Neural cell (in vitro differentiated cells): ENCODE measurements around the gene GRHL1. TPM values are rescaled to one million over a fixed set of nuclear protein-coding genes. Genes with fewer than 3 reads are reported as not detected.

ENCODE experiments used
- H2AFZ ChIP-seq: fragments of 200-600, 300-800 bp; sonication (generic), shearing (Covaris generic); 2 replicates; pipeline ENCODE4 v1.6.0; 2014; ENCODE audit warnings: low read depth, mild to moderate bottlenecking, antibody characterized with exemption, low read length, moderate library complexity
- H3F3A ChIP-seq: fragments of 200-600 bp; shearing (Covaris generic); 2 replicates; pipeline ENCODE4 v1.6.1; 2016; ENCODE audit warnings: mild to moderate bottlenecking, moderate library complexity, mixed read lengths, antibody characterized with exemption, low read length; ENCODE audit not compliant: insufficient read depth, poor library complexity, severe bottlenecking
- H3K27ac ChIP-seq: fragments of 200-600, 300-800 bp; sonication (generic), shearing (Covaris generic); 2 replicates; pipeline ENCODE4 v1.5.1; 2014; ENCODE audit warnings: mild to moderate bottlenecking, low read length, moderate library complexity
- H3K27me3 ChIP-seq: fragments of 300-800, 200-600 bp; sonication (generic), shearing (Covaris generic); 2 replicates; pipeline ENCODE4 v1.6.0; 2014; ENCODE audit warnings: mild to moderate bottlenecking, low read depth, low read length, moderate library complexity; ENCODE audit not compliant: insufficient read depth
- H3K36me3 ChIP-seq: fragments of 300-800, 200-600 bp; sonication (generic), shearing (Covaris generic); 2 replicates; pipeline ENCODE4 v1.5.1; 2014; ENCODE audit warnings: mild to moderate bottlenecking, antibody characterized with exemption, low read length, moderate library complexity; ENCODE audit not compliant: insufficient read depth
- H3K4me2 ChIP-seq: fragments of 300-800, 200-600 bp; sonication (generic), shearing (Covaris generic); 2 replicates; pipeline ENCODE4 v1.6.0; 2014; ENCODE audit warnings: mild to moderate bottlenecking, low read length
- H3K4me3 ChIP-seq: fragments of 300-800, 200-600 bp; sonication (generic), shearing (Covaris generic); 2 replicates; pipeline ENCODE4 v1.5.1; 2014; ENCODE audit warnings: mild to moderate bottlenecking, low read length, moderate library complexity
- H3K79me2 ChIP-seq: fragments of 200-600 bp; shearing (Covaris generic); replicated peaks from 2 replicates; pipeline ENCODE4 v1.6.0; 2014; ENCODE audit warnings: mild to moderate bottlenecking, low read length, moderate library complexity; ENCODE audit not compliant: insufficient read depth
- H3K9ac ChIP-seq: fragments of 300-800, 200-600 bp; sonication (generic), shearing (Covaris generic); 2 replicates; pipeline ENCODE4 v1.6.1; 2016; ENCODE audit warnings: mild to moderate bottlenecking, low read length, mixed read lengths
- H3K9me2 ChIP-seq: fragments of 200-600 bp; shearing (Covaris generic); 2 replicates; pipeline ENCODE4 v1.6.1; 2016; ENCODE audit warnings: mild to moderate bottlenecking, low read length, mixed read lengths; ENCODE audit not compliant: insufficient read depth
- H3K9me3 ChIP-seq: fragments of 200-600, 300-800 bp; sonication (generic), shearing (Covaris generic); 2 replicates; pipeline ENCODE4 v1.6.1; 2016; ENCODE audit warnings: mild to moderate bottlenecking, mixed run types, low read length, moderate library complexity, mixed read lengths
- H4K20me1 ChIP-seq: fragments of 200-600 bp; shearing (Covaris generic); 2 replicates; pipeline ENCODE4 v1.6.1; 2016; ENCODE audit warnings: mild to moderate bottlenecking, mixed run types; ENCODE audit not compliant: insufficient read depth
- CTCF ChIP-seq: fragments of 450-650 bp; IDR thresholded peaks from 2 replicates; pipeline ENCODE4 v1.5.1; 2014; ENCODE audit warnings: antibody characterized with exemption, mild to moderate bottlenecking, moderate library complexity; ENCODE audit not compliant: poor library complexity, severe bottlenecking
- EP300 ChIP-seq: fragments of 450-650 bp; conservative IDR thresholded peaks from 2 replicates; pipeline ENCODE4 v1.6.1; 2014; ENCODE audit warnings: antibody characterized with exemption, mild to moderate bottlenecking, moderate library complexity; ENCODE audit not compliant: poor library complexity, severe bottlenecking
- EZH2 ChIP-seq: fragments of 200-600, 300-800 bp; shearing (Covaris generic), sonication (generic); IDR thresholded peaks from 2 replicates; pipeline ENCODE4 v1.6.1; 2014; ENCODE audit warnings: antibody characterized with exemption, low read length, borderline replicate concordance, mild to moderate bottlenecking; ENCODE audit not compliant: insufficient read depth, poor library complexity, severe bottlenecking
- MXI1 ChIP-seq: fragments of 450-650 bp; conservative IDR thresholded peaks from 2 replicates; pipeline ENCODE4 v1.6.1; 2014; ENCODE audit warnings: antibody characterized with exemption, mild to moderate bottlenecking; ENCODE audit not compliant: poor library complexity, severe bottlenecking
- POLR2AphosphoS5 ChIP-seq: IDR thresholded peaks from 2 replicates; pipeline ENCODE4 v1.6.1; 2012
- RAD21 ChIP-seq: fragments of 450-650 bp; conservative IDR thresholded peaks from 2 replicates; pipeline ENCODE4 v1.6.1; 2014; ENCODE audit warnings: antibody characterized with exemption, mild to moderate bottlenecking, moderate library complexity
- SMC3 ChIP-seq: fragments of 450-650 bp; conservative IDR thresholded peaks from 2 replicates; pipeline ENCODE4 v1.6.1; 2014; ENCODE audit warnings: antibody characterized with exemption, mild to moderate bottlenecking, moderate library complexity; ENCODE audit not compliant: poor library complexity
- TAF1 ChIP-seq: IDR thresholded peaks from 2 replicates; pipeline ENCODE4 v1.6.1; 2012; ENCODE audit warnings: low read depth
- polyA plus RNA-seq: library from polyadenylated mRNA; depleted of rRNA; stranded (reverse); fragments of >200 nt; gene quantifications from 2 replicates; pipeline ENCODE4 v1.2.3, GENCODE V29; 2014
- TF ChIP-seq, protein P1 (sequence below): IDR thresholded peaks from 2 replicates; pipeline ENCODE4 v1.6.1; 2012; ENCODE audit warnings: borderline replicate concordance

Gene GRHL1
- polyA plus RNA-seq, 1 donor from 2014 or later, result 26.3 TPM

GRCh38 chr2:9980520-9980919 is 29.0 kb downstream of the GRHL1 start:
- no peaks in the 10 kb centered on the region for H3K36me3 ChIP-seq
- no peak overlapping the region for H3K4me3 ChIP-seq
- H2AFZ ChIP-seq, result no peak overlapping the region
- no peaks in the 10 kb centered on the region for H3K27me3 ChIP-seq
- no peak overlapping the region for H3K4me2 ChIP-seq
- H3F3A ChIP-seq, result no peaks in the 10 kb centered on the region
- H3K9me2 ChIP-seq, result no peaks in the 10 kb centered on the region
- H3K27ac ChIP-seq, result no peak overlapping the region
- TF ChIP-seq EZH2, result no peak
- no peaks in the 10 kb centered on the region for H3K9me3 ChIP-seq
- H4K20me1 ChIP-seq, result no peaks in the 10 kb centered on the region
- no peak overlapping the region for H3K9ac ChIP-seq
- no peaks in the 10 kb centered on the region for H3K79me2 ChIP-seq

DNA sequence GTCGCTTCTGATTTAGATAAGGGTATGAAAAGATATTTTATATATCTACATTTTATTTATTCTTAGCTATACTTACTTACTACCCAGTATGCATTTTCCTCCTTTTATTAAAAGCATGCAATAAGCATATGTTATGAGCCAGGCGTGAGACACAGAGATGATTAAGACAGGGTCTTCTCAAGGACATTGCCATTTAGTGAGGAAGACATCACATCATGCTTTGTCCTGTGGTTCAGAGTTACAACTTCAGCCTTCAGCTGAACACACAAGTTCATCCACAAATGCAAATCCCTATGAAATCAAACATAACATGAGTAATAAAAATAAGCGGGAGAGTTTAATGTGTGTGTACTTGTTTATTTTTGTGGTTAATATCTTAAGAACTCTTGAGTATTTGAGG is 30.2 kb downstream of the GRHL1 start:
- Histone ChIP-seq H3K4me2 (no peak overlapping the region), H3K4me3 (no peak overlapping the region), H3K9ac (no peak overlapping the region), H3K36me3 (no peaks in the 10 kb centered on the region), H2AFZ (no peak overlapping the region), H3F3A (no peaks in the 10 kb centered on the region), H3K27ac (no peak overlapping the region), H3K79me2 (no peaks in the 10 kb centered on the region), H3K9me3 (no peaks in the 10 kb centered on the region), H4K20me1 (no peaks in the 10 kb centered on the region), H3K9me2 (no peaks in the 10 kb centered on the region), H3K27me3 (no peaks in the 10 kb centered on the region)
- TF ChIP-seq EZH2, result no peak
- no peak for TF ChIP-seq POLR2AphosphoS5
- TF ChIP-seq MXI1, result no peak
- TF ChIP-seq RAD21, result no peak
- no peak for TF ChIP-seq EP300
- TF ChIP-seq, protein P1, sequence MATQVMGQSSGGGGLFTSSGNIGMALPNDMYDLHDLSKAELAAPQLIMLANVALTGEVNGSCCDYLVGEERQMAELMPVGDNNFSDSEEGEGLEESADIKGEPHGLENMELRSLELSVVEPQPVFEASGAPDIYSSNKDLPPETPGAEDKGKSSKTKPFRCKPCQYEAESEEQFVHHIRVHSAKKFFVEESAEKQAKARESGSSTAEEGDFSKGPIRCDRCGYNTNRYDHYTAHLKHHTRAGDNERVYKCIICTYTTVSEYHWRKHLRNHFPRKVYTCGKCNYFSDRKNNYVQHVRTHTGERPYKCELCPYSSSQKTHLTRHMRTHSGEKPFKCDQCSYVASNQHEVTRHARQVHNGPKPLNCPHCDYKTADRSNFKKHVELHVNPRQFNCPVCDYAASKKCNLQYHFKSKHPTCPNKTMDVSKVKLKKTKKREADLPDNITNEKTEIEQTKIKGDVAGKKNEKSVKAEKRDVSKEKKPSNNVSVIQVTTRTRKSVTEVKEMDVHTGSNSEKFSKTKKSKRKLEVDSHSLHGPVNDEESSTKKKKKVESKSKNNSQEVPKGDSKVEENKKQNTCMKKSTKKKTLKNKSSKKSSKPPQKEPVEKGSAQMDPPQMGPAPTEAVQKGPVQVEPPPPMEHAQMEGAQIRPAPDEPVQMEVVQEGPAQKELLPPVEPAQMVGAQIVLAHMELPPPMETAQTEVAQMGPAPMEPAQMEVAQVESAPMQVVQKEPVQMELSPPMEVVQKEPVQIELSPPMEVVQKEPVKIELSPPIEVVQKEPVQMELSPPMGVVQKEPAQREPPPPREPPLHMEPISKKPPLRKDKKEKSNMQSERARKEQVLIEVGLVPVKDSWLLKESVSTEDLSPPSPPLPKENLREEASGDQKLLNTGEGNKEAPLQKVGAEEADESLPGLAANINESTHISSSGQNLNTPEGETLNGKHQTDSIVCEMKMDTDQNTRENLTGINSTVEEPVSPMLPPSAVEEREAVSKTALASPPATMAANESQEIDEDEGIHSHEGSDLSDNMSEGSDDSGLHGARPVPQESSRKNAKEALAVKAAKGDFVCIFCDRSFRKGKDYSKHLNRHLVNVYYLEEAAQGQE, result no peak
- no peak for TF ChIP-seq SMC3
- TF ChIP-seq TAF1, result no peak
- TF ChIP-seq CTCF, result no peak

DNA sequence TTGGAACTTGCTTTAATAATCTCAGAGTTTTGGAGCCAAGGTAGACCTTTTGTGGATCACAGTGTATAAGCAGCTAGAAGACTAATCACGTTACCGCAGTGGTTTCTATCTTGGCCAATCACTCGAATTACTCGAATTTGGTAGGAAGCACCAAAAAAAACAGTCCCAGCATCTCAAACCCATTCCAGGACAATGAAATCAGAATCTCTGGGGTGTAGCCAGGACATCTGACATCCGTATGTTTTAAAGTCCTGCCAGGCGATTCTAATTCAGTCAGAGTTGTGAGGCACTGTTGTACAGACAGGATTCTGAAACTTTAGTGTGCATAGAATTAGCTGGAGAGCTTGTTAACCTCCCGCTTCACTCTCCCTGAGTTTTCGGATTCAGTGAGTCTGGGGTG is 30.8 kb downstream of the GRHL1 start:
- no peaks in the 10 kb centered on the region for H3F3A ChIP-seq
- no peaks in the 10 kb centered on the region for H3K36me3 ChIP-seq
- H3K27me3 ChIP-seq, result no peaks in the 10 kb centered on the region
- H3K79me2 ChIP-seq, result no peaks in the 10 kb centered on the region
- H3K27ac ChIP-seq, result no peak overlapping the region
- no peak overlapping the region for H2AFZ ChIP-seq
- H3K9me3 ChIP-seq, result no peaks in the 10 kb centered on the region
- H4K20me1 ChIP-seq, result no peaks in the 10 kb centered on the region
- H3K4me2 ChIP-seq, result no peak overlapping the region
- H3K4me3 ChIP-seq, result no peak overlapping the region
- H3K9ac ChIP-seq, result no peak overlapping the region
- TF ChIP-seq EP300, result no peak
- TF ChIP-seq TAF1, result no peak
- TF ChIP-seq, protein P1, result no peak
- TF ChIP-seq MXI1, result no peak
- TF ChIP-seq SMC3, result no peak
- TF ChIP-seq EZH2, result no peak
- TF ChIP-seq POLR2AphosphoS5, result no peak
- no peak for TF ChIP-seq CTCF
- TF ChIP-seq RAD21, result no peak
- no peaks in the 10 kb centered on the region for H3K9me2 ChIP-seq
